NCI-H2029 (cell line): ENCODE measurements around the gene LMX1A.

Experiments used
- DNase-seq: peaks from one replicate; lab custom pipeline; 2025; lab: John Stamatoyannopoulos, UW

Gene LMX1A

GRCh38 chr1:165367375-165367993 is 11.0 kb upstream of the LMX1A start:
- peak; percentile 47 for DNase-seq

- peak; percentile 10 for DNase-seq
Measured at GRCh38 chr1:165365341-165365740, 8.8 kb upstream of the LMX1A start.

GRCh38 chr1:165364568-165365133 is 8.1 kb upstream of the LMX1A start:
- no peak for DNase-seq

GRCh38 chr1:165356876-165357275 is 361 bp upstream of the LMX1A start:
- DNase-seq: no peak

- no peak for DNase-seq
Measured at GRCh38 chr1:165355139-165355976, 1.2 kb downstream of the LMX1A start.

GRCh38 chr1:165354739-165355138 is 1.8 kb downstream of the LMX1A start:
- no peak for DNase-seq

- DNase-seq: no peak
Measured at GRCh38 chr1:165353731-165354671, 2.5 kb downstream of the LMX1A start.

GRCh38 chr1:165352442-165353293 is 3.8 kb downstream of the LMX1A start:
- DNase-seq: no peak

GRCh38 chr1:165351863-165352441 is 4.6 kb downstream of the LMX1A start:
- DNase-seq: no peak

- no peak for DNase-seq
Measured at GRCh38 chr1:165350840-165351239, 5.7 kb downstream of the LMX1A start.

- DNase-seq: no peak
Measured at GRCh38 chr1:165345502-165345901, 11.0 kb downstream of the LMX1A start.

GRCh38 chr1:165344736-165345135 is 11.8 kb downstream of the LMX1A start:
- DNase-seq: no peak

- DNase-seq: no peak
Measured at GRCh38 chr1:165344198-165344597, 12.3 kb downstream of the LMX1A start.

- DNase-seq: no peak
Measured at GRCh38 chr1:165342587-165342986, 13.9 kb downstream of the LMX1A start.

GRCh38 chr1:165342168-165342567 is 14.3 kb downstream of the LMX1A start:
- no peak for DNase-seq

- no peak for DNase-seq
Measured at GRCh38 chr1:165339164-165339563, 17.4 kb downstream of the LMX1A start.

- no peak for DNase-seq
Measured at GRCh38 chr1:165330483-165330882, 26.0 kb downstream of the LMX1A start.

- DNase-seq: no peak
Measured at GRCh38 chr1:165329104-165329503, 27.4 kb downstream of the LMX1A start.

- DNase-seq: no peak
Measured at GRCh38 chr1:165328136-165328535, 28.4 kb downstream of the LMX1A start.

GRCh38 chr1:165327538-165327937 is 29.0 kb downstream of the LMX1A start:
- no peak for DNase-seq
